OCI-LY1 (cell line): ENCODE data around the gene TRUB1.
"Not testable (repeated sequence)": the region's sequence is repeated elsewhere in the genome, so short reads cannot be mapped to it uniquely, and the experiment has no call there.

ENCODE experiments used
- H2AFZ ChIP-seq: fragments of 200-600 bp; sonication (generic), shearing (Covaris generic); 2 replicates; pipeline ENCODE4 v1.6.0; 2014; ENCODE audit warnings: antibody characterized with exemption, mild to moderate bottlenecking, low read length
- H3F3A ChIP-seq: fragments of 200-600 bp; sonication (generic), shearing (Covaris generic); 2 replicates; pipeline ENCODE4 v1.6.0; 2014; ENCODE audit warnings: mild to moderate bottlenecking, antibody characterized with exemption, low read length, moderate library complexity; ENCODE audit not compliant: insufficient read depth
- H3K27ac ChIP-seq: fragments of 200-600 bp; sonication (generic); 2 replicates; pipeline ENCODE4 v1.5.1; 2014; ENCODE audit warnings: low read length, mixed run types, mild to moderate bottlenecking, low read depth; ENCODE audit not compliant: poor library complexity, severe bottlenecking
- H3K27me3 ChIP-seq: fragments of 200-600 bp; sonication (generic); 2 replicates; pipeline ENCODE4 v1.6.0; 2014; ENCODE audit warnings: antibody characterized with exemption, mild to moderate bottlenecking, low read length, moderate library complexity; ENCODE audit not compliant: insufficient read depth
- H3K36me3 ChIP-seq: fragments of 200-600 bp; sonication (generic); 2 replicates; pipeline ENCODE4 v1.6.1; 2014; ENCODE audit warnings: mild to moderate bottlenecking, antibody characterized with exemption, low read length, moderate library complexity, mixed read lengths; ENCODE audit not compliant: insufficient read depth
- H3K4me1 ChIP-seq: fragments of 200-600 bp; sonication (generic); 2 replicates; pipeline ENCODE4 v1.5.1; 2014; ENCODE audit warnings: mild to moderate bottlenecking, low read length, moderate library complexity; ENCODE audit not compliant: insufficient read depth, severe bottlenecking
- H3K4me2 ChIP-seq: fragments of 200-600 bp; sonication (generic), shearing (Covaris generic); 2 replicates; pipeline ENCODE4 v1.6.1; 2014; ENCODE audit warnings: low read length
- H3K4me3 ChIP-seq: fragments of 200-600 bp; sonication (generic); 2 replicates; pipeline ENCODE4 v1.5.1; 2014; ENCODE audit warnings: low read length, low read depth, mild to moderate bottlenecking, mixed read lengths; ENCODE audit not compliant: poor library complexity, severe bottlenecking
- H3K79me2 ChIP-seq: fragments of 200-600 bp; shearing (Covaris generic); 2 replicates; pipeline ENCODE4 v1.6.1; 2016; ENCODE audit warnings: mixed run types, low read length, mixed read lengths; ENCODE audit not compliant: insufficient read depth
- H3K9ac ChIP-seq: fragments of 200-600 bp; sonication (generic), shearing (Covaris generic); 2 replicates; pipeline ENCODE4 v1.6.1; 2014; ENCODE audit warnings: mild to moderate bottlenecking, low read length, mixed read lengths
- H3K9me2 ChIP-seq: fragments of 200-600 bp; sonication (generic), shearing (Covaris generic); 2 replicates; pipeline ENCODE4 v1.6.1; 2014; ENCODE audit warnings: low read depth, mild to moderate bottlenecking, low read length, mixed read lengths
- H3K9me3 ChIP-seq: fragments of 200-600 bp; shearing (Covaris generic); 2 replicates; pipeline ENCODE4 v1.6.1; 2014; ENCODE audit warnings: low read length, mixed read lengths
- H4K20me1 ChIP-seq: fragments of 200-600 bp; sonication (generic), shearing (Covaris generic); 2 replicates; pipeline ENCODE4 v1.6.0; 2016; ENCODE audit warnings: mild to moderate bottlenecking, low read length; ENCODE audit not compliant: insufficient read depth
- EZH2 ChIP-seq: fragments of 200-600 bp; sonication (generic), shearing (Covaris generic); IDR thresholded peaks from 2 replicates; pipeline ENCODE4 v1.8.0; 2017; ENCODE audit warnings: borderline replicate concordance, mixed run types, mild to moderate bottlenecking, antibody characterized with exemption, low read length, moderate library complexity, mixed read lengths
- TF ChIP-seq, protein P1 (sequence below): fragments of 200-600 bp; sonication (generic), shearing (Covaris generic); IDR thresholded peaks from 2 replicates; pipeline ENCODE4 v1.5.1; 2017; ENCODE audit warnings: mild to moderate bottlenecking, antibody characterized with exemption, low read length, moderate library complexity, mixed read lengths

Gene TRUB1

DNA sequence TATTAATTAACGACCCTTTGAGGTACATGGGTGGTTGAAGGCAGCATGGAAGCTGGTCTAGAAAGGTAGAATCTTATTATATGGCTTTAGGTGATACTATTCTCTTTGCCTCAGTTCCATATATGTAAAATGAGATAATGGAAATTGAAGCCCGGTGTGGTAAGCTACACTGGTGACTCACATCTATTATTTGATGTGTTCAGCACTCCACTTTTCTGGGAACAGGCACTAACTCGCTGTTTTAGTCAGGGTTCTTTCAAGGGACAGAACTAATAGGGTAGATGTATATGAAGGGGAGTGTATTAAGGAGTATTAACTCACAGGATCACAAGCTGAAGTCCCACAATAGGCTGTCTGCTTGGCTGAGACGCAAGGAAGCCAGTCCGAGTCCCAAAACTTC is 4.4 kb upstream of the TRUB1 start:
- H3K27ac ChIP-seq = no peak overlapping the region
- H3K79me2 ChIP-seq = peaks cover 2% of the 10 kb centered on the region
- no peaks in the 10 kb centered on the region for H3K9me3 ChIP-seq
- H3K36me3 ChIP-seq = no peaks in the 10 kb centered on the region
- no peaks in the 10 kb centered on the region for H4K20me1 ChIP-seq
- H3K4me3 ChIP-seq = no peak overlapping the region
- TF ChIP-seq EZH2 = no peak
- TF ChIP-seq, protein P1, sequence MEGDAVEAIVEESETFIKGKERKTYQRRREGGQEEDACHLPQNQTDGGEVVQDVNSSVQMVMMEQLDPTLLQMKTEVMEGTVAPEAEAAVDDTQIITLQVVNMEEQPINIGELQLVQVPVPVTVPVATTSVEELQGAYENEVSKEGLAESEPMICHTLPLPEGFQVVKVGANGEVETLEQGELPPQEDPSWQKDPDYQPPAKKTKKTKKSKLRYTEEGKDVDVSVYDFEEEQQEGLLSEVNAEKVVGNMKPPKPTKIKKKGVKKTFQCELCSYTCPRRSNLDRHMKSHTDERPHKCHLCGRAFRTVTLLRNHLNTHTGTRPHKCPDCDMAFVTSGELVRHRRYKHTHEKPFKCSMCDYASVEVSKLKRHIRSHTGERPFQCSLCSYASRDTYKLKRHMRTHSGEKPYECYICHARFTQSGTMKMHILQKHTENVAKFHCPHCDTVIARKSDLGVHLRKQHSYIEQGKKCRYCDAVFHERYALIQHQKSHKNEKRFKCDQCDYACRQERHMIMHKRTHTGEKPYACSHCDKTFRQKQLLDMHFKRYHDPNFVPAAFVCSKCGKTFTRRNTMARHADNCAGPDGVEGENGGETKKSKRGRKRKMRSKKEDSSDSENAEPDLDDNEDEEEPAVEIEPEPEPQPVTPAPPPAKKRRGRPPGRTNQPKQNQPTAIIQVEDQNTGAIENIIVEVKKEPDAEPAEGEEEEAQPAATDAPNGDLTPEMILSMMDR = no peak
- no peak overlapping the region for H2AFZ ChIP-seq
- H3K9ac ChIP-seq = no peak overlapping the region
- no peaks in the 10 kb centered on the region; the same call in 1 of the 2 replicates for H3K27me3 ChIP-seq
- no peaks in the 10 kb centered on the region for H3K4me1 ChIP-seq
- H3F3A ChIP-seq = no peaks in the 10 kb centered on the region
- H3K4me2 ChIP-seq = no peak overlapping the region
- H3K9me2 ChIP-seq = no peaks in the 10 kb centered on the region

DNA sequence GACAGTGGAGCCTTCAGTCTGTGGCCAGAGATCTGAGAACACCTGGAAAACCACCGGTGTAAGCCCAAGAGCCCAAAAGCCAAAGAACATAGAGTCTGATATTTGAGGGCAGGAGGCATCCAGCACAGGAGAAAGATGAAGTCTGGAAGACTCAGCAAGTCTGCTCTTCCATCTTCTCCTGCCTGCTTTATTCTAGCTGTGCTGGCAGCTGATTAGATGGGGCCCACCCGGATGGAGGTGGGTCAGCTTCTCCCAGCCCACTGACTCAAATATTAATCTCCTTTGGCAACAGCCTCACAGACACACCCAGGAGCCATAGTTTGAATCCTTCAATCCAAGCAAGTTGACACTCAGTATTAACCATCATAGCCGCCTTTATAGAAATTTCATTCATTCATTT is 4.0 kb upstream of the TRUB1 start:
- H4K20me1 ChIP-seq, H3K36me3 ChIP-seq, H3K9ac ChIP-seq, H3K27ac ChIP-seq, H3K27me3 ChIP-seq, H3K4me1 ChIP-seq, H3K4me3 ChIP-seq, H3F3A ChIP-seq, H3K9me2 ChIP-seq, H3K4me2 ChIP-seq, H2AFZ ChIP-seq, H3K79me2 ChIP-seq, H3K9me3 ChIP-seq: not testable (repeated sequence)

DNA sequence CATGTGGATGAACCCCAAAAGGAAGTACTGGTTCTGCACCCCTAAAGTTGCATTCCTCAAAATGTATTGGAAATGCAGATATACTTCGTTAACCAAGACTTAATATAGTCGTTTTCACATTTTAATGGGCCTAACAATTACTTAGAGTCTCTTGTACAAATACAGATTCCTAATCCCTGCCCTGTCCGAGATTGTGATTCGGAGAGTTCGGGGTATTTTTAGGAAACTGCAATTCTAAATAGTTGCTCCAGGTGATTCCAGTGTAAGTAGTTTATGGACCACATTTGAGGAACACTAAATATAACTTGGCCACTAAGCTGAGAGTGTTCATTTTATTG is 830 bp downstream of the TRUB1 start:
- H2AFZ ChIP-seq = no peak overlapping the region
- H3K4me2 ChIP-seq = peak overlapping the region; percentile 95
- no peaks in the 10 kb centered on the region for H4K20me1 ChIP-seq
- no peaks in the 10 kb centered on the region for H3F3A ChIP-seq
- H3K27ac ChIP-seq = peak overlapping the region; percentile 61
- H3K9ac ChIP-seq = peak overlapping the region; percentile 96
- H3K9me3 ChIP-seq = no peaks in the 10 kb centered on the region
- H3K36me3 ChIP-seq = peaks cover 22% of the 10 kb centered on the region
- TF ChIP-seq, protein P1 = no peak
- no peak for TF ChIP-seq EZH2
- peaks cover 19% of the 10 kb centered on the region for H3K4me1 ChIP-seq
- peak overlapping the region; percentile 98 for H3K4me3 ChIP-seq
- H3K9me2 ChIP-seq = no peaks in the 10 kb centered on the region
- H3K27me3 ChIP-seq = no peaks in the 10 kb centered on the region
- H3K79me2 ChIP-seq = peaks cover 21% of the 10 kb centered on the region

DNA sequence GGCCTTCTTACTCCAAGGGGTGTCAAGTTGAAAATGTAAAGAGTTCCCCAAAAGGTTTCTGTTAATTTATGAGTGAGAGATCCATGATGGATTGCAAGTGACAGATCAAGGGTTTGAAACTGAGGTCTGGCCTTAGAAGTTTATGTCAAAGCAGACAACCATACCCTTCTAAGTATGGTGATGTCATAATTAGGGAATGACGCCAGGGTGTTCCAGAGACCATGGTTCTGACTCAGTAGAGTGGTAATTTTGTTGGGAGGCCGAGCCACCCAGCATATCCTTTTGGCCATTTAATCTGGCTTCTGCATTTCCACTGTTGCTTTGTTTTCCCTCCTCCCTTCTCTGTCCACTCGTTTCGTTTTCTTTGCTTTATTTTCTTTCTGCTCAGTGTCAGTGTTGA is 2.7 kb downstream of the TRUB1 start:
- H3K4me1 ChIP-seq = peaks cover 19% of the 10 kb centered on the region
- H2AFZ ChIP-seq = no peak overlapping the region
- H3K79me2 ChIP-seq = peaks cover 21% of the 10 kb centered on the region
- H3K4me2 ChIP-seq = no peak overlapping the region
- no peak overlapping the region for H3K9ac ChIP-seq
- no peaks in the 10 kb centered on the region for H3K27me3 ChIP-seq
- no peaks in the 10 kb centered on the region for H4K20me1 ChIP-seq
- no peak overlapping the region for H3K4me3 ChIP-seq
- TF ChIP-seq EZH2 = no peak
- TF ChIP-seq, protein P1 = no peak
- no peaks in the 10 kb centered on the region for H3F3A ChIP-seq
- no peak overlapping the region for H3K27ac ChIP-seq
- no peaks in the 10 kb centered on the region for H3K9me2 ChIP-seq
- peaks cover 40% of the 10 kb centered on the region for H3K36me3 ChIP-seq
- no peaks in the 10 kb centered on the region for H3K9me3 ChIP-seq
